IMR-90 (cell line): ENCODE results near the gene MLF2. TPM values are rescaled to one million over a fixed set of nuclear protein-coding genes. Genes with fewer than 3 reads are reported as not detected.

Experiments used
- ATAC-seq: fragments of 200-7000 bp; cut with Tn5 transposase; 2 replicates; pipeline ENCODE4 v1.9.1; 2020; ENCODE audit warnings: low read depth, mild to moderate bottlenecking, moderate library complexity
- BruUV-seq: library from RNA; stranded (reverse); fragments of 400-500 nt; replicated peaks from 2 replicates; lab custom pipeline; 2021; lab: Mats Ljungman, UMichigan
- CTCF ChIA-PET: fragments of 300-600 bp; formaldehyde crosslinking; extraction: SDS; loops from one replicate; lab custom pipeline; 2021; ENCODE audit warnings: antibody characterized with exemption; lab: Yijun Ruan, JAX
- POLR2A ChIA-PET: fragments of 300-600 bp; sonication (Branson Sonifier 250); formaldehyde crosslinking; loops from one replicate; lab custom pipeline; 2022; ENCODE audit warnings: antibody characterized with exemption; ENCODE audit not compliant: unreplicated experiment; lab: Charles Lee
- DNase-seq: peaks from one replicate; pipeline ENCODE4 v3.0.0; 2013
- H2AFZ ChIP-seq: replicated peaks from 2 replicates; pipeline ENCODE3; 2013; ENCODE audit warnings: low read length, mild to moderate bottlenecking; ENCODE audit not compliant: poor library complexity
- H2AK5ac ChIP-seq: 2 replicates; pipeline ENCODE4 v1.6.1; 2013; ENCODE audit warnings: low read depth, low read length, inconsistent platforms
- H2AK9ac ChIP-seq: replicated peaks from 2 replicates; pipeline ENCODE3; 2013; ENCODE audit warnings: mild to moderate bottlenecking, low read depth, low read length, moderate library complexity; ENCODE audit not compliant: poor library complexity
- H2BK120ac ChIP-seq: 2 replicates; pipeline ENCODE4 v1.6.1; 2013; ENCODE audit warnings: low read depth, low read length, inconsistent platforms
- H2BK15ac ChIP-seq: 3 replicates; pipeline ENCODE4 v1.6.1; 2013; ENCODE audit warnings: low read depth, low read length, inconsistent platforms
- H2BK20ac ChIP-seq: 2 replicates; pipeline ENCODE4 v1.6.1; 2013; ENCODE audit warnings: low read depth, mild to moderate bottlenecking, inconsistent platforms, low read length, moderate library complexity
- H2BK5ac ChIP-seq: 2 replicates; pipeline ENCODE4 v1.6.1; 2013; ENCODE audit warnings: mild to moderate bottlenecking, low read depth, low read length, inconsistent platforms; ENCODE audit not compliant: poor library complexity, severe bottlenecking
- H3K14ac ChIP-seq: replicated peaks from 2 replicates; pipeline ENCODE4 v1.6.1; 2013; ENCODE audit warnings: low read depth, low read length, inconsistent platforms
- H3K18ac ChIP-seq: 2 replicates; pipeline ENCODE4 v1.6.1; 2013; ENCODE audit warnings: low read depth, low read length, control low read depth
- H3K23ac ChIP-seq: 2 replicates; pipeline ENCODE4 v1.6.1; 2013; ENCODE audit warnings: low read depth, low read length, inconsistent platforms
- H3K27ac ChIP-seq: 2 replicates; pipeline ENCODE4 v1.5.1; 2013; ENCODE audit warnings: mild to moderate bottlenecking, control low read depth, low read length; ENCODE audit not compliant: insufficient read depth
- H3K27me3 ChIP-seq: 2 replicates; pipeline ENCODE4 v1.6.1; 2013; ENCODE audit warnings: low read length; ENCODE audit not compliant: control insufficient read depth, insufficient read depth
- H3K36me3 ChIP-seq: 2 replicates; pipeline ENCODE4 v1.6.1; 2013; ENCODE audit warnings: low read length, mixed read lengths; ENCODE audit not compliant: control insufficient read depth, insufficient read depth
- H3K4ac ChIP-seq: 2 replicates; pipeline ENCODE4 v1.6.1; 2013; ENCODE audit warnings: low read depth, low read length, inconsistent platforms
- H3K4me1 ChIP-seq: 2 replicates; pipeline ENCODE4 v1.6.1; 2013; ENCODE audit warnings: low read length, mixed read lengths; ENCODE audit not compliant: control insufficient read depth, insufficient read depth
- H3K4me2 ChIP-seq: 2 replicates; pipeline ENCODE4 v1.6.1; 2013; ENCODE audit warnings: low read depth, mild to moderate bottlenecking, control low read depth, low read length, moderate library complexity
- H3K4me3 ChIP-seq: 2 replicates; pipeline ENCODE4 v1.5.1; 2013; ENCODE audit warnings: low read depth, mild to moderate bottlenecking, control low read depth, low read length, moderate library complexity; ENCODE audit not compliant: insufficient read depth
- H3K56ac ChIP-seq: 2 replicates; pipeline ENCODE4 v1.6.1; 2013; ENCODE audit warnings: low read length, inconsistent platforms; ENCODE audit not compliant: insufficient read depth; ENCODE audit errors: extremely low read depth
- H3K79me1 ChIP-seq, 2 experiments: 2 replicates each; pipeline ENCODE4 v1.6.1; 2013; ENCODE audit warnings: low read length in 2 of 2, inconsistent platforms in 1 of 2, low read depth in 1 of 2
- H3K9ac ChIP-seq: 2 replicates; pipeline ENCODE4 v1.6.1; 2013; ENCODE audit warnings: low read depth, low read length, control low read depth
- H3K9me1 ChIP-seq: 2 replicates; pipeline ENCODE4 v1.6.1; 2013; ENCODE audit warnings: low read length, inconsistent platforms; ENCODE audit not compliant: insufficient read depth
- H3K9me3 ChIP-seq: 2 replicates; pipeline ENCODE4 v1.6.1; 2013; ENCODE audit warnings: low read length; ENCODE audit not compliant: control insufficient read depth, insufficient read depth
- H4K20me1 ChIP-seq: 2 replicates; pipeline ENCODE4 v1.6.1; 2013; ENCODE audit warnings: low read length, inconsistent platforms; ENCODE audit not compliant: insufficient read depth
- H4K5ac ChIP-seq: 2 replicates; pipeline ENCODE4 v1.6.1; 2013; ENCODE audit warnings: mild to moderate bottlenecking, low read depth, low read length, control low read depth
- H4K8ac ChIP-seq, 2 experiments: 2 replicates each; pipeline ENCODE4 v1.6.1; 2013; ENCODE audit warnings: low read depth in 2 of 2, low read length in 2 of 2, control low read depth in 1 of 2, inconsistent platforms in 1 of 2
- H4K91ac ChIP-seq: 2 replicates; pipeline ENCODE4 v1.6.1; 2013; ENCODE audit warnings: low read depth, low read length, inconsistent platforms; ENCODE audit not compliant: insufficient read depth
- BHLHE40 ChIP-seq: fragments of 150-350 bp; IDR thresholded peaks from 2 replicates; pipeline ENCODE4 v1.6.1; 2016; ENCODE audit warnings: mild to moderate bottlenecking, low read depth, low read length
- CEBPB ChIP-seq: IDR thresholded peaks from 2 replicates; pipeline ENCODE4 v1.6.1; 2012; ENCODE audit warnings: low read depth, low read length, improper control_type of control experiment
- CHD1 ChIP-seq: IDR thresholded peaks from 2 replicates; pipeline ENCODE4 v1.6.1; 2012; ENCODE audit warnings: low read depth, low read length, improper control_type of control experiment
- ELK1 ChIP-seq: fragments of 150-350 bp; IDR thresholded peaks from 2 replicates; pipeline ENCODE4 v1.6.1; 2016; ENCODE audit warnings: low read depth, mild to moderate bottlenecking, low read length, moderate library complexity, borderline replicate concordance
- FOS ChIP-seq: fragments of 150-350 bp; IDR thresholded peaks from 2 replicates; pipeline ENCODE4 v1.6.1; 2016; ENCODE audit warnings: low read depth, low read length
- MAFK ChIP-seq: IDR thresholded peaks from 2 replicates; pipeline ENCODE4 v1.6.1; 2012; ENCODE audit warnings: low read depth, low read length, improper control_type of control experiment
- MAZ ChIP-seq: IDR thresholded peaks from 2 replicates; pipeline ENCODE4 v1.6.1; 2012; ENCODE audit warnings: low read depth, mild to moderate bottlenecking, low read length, improper control_type of control experiment, moderate library complexity, borderline replicate concordance
- MXI1 ChIP-seq: IDR thresholded peaks from 2 replicates; pipeline ENCODE4 v1.6.1; 2012; ENCODE audit warnings: low read depth, mild to moderate bottlenecking, low read length, moderate library complexity, borderline replicate concordance
- NFE2L2 ChIP-seq: fragments of 150-350 bp; IDR thresholded peaks from 2 replicates; pipeline ENCODE4 v1.6.1; 2016; ENCODE audit warnings: low read depth, mild to moderate bottlenecking, low read length
- POLR2A ChIP-seq: IDR thresholded peaks from 2 replicates; pipeline ENCODE4 v1.6.1; 2012; ENCODE audit warnings: mild to moderate bottlenecking, low read depth, low read length
- RAD21 ChIP-seq: IDR thresholded peaks from 2 replicates; pipeline ENCODE4 v1.6.1; 2012; ENCODE audit warnings: low read length, improper control_type of control experiment
- RCOR1 ChIP-seq: IDR thresholded peaks from 2 replicates; pipeline ENCODE4 v1.6.1; 2012; ENCODE audit warnings: mild to moderate bottlenecking, low read length, improper control_type of control experiment; ENCODE audit not compliant: insufficient replicate concordance
- RFX5 ChIP-seq: IDR thresholded peaks from 2 replicates; pipeline ENCODE4 v1.8.0; 2012; ENCODE audit warnings: low read depth, mild to moderate bottlenecking, low read length, moderate library complexity
- SMC3 ChIP-seq: fragments of 150-350 bp; IDR thresholded peaks from 2 replicates; pipeline ENCODE4 v1.6.1; 2016; ENCODE audit warnings: low read depth, mild to moderate bottlenecking, antibody characterized with exemption, low read length, moderate library complexity
- WGBS, 2 experiments: methylation state at CpG; one replicate each; pipeline versions ENCODE4 v1.1.5 to v1.1.7; 2013; ENCODE audit warnings: missing lambda C conversion rate in 2 of 2; ENCODE audit not compliant: insufficient read length in 1 of 2; ENCODE audit errors: extremely low coverage in 2 of 2; 5-methylcytosine and 5-hydroxymethylcytosine counted together
- dilution Hi-C: fragments of 300-500 bp; cut with HindIII; formaldehyde crosslinking; loops from one replicate; pipeline ENCODE4 v1.14.3; 2018; ENCODE audit warnings: low sequenced_read_pairs; ENCODE audit not compliant: unreplicated experiment
- in situ Hi-C: fragments of 300-500 bp; cut with MboI; formaldehyde crosslinking; loops from 3 replicates; pipeline ENCODE4 v1.14.3; 2019; ENCODE audit warnings: low sequenced_read_pairs, inconsistent platforms, mixed read lengths
- intact Hi-C: fragments of 100-400 bp; cut with micrococcal nuclease; formaldehyde crosslinking; loops from 2 replicates; pipeline ENCODE4 v1.10.0; 2022
- polyA plus RNA-seq, 3 experiments: library from polyadenylated mRNA; depleted of rRNA; stranded (reverse); fragments of >200 nt; gene quantifications; 2 replicates each; pipeline ENCODE4 v1.2.3, GENCODE V29; 2012; ENCODE audit warnings: low replicate concordance in 1 of 3
- total RNA-seq: library from RNA; depleted of rRNA; stranded (reverse); fragments of >200 nt; gene quantifications from 2 replicates; pipeline ENCODE4 v1.2.3, GENCODE V29; 2012
- TF ChIP-seq, protein P1 (sequence below): conservative IDR thresholded peaks from 2 replicates; pipeline ENCODE4 v1.5.1; 2012; ENCODE audit warnings: mild to moderate bottlenecking, low read depth, low read length, improper control_type of control experiment
- TF ChIP-seq, protein P2 (sequence below): fragments of 150-350 bp; IDR thresholded peaks from 2 replicates; pipeline ENCODE4 v1.6.1; 2017; ENCODE audit warnings: mild to moderate bottlenecking, antibody characterized with exemption, low read length, low read depth

MLF2 gene
- total and polyA plus RNA-seq, 2 of the 4 experiments (the other 2 are of a cell fraction) = 236 to 403 TPM

- intact Hi-C loops = no loop called here
- Histone ChIP-seq H2AK5ac (no peak overlapping the region), H3K79me1 (peaks cover 10 to 11% of the 10 kb centered on the region in 2 experiments; a peak in 3 of 4 replicates), H3K9ac (no peak overlapping the region), H4K20me1 (no peaks in the 10 kb centered on the region), H3K56ac (no peak overlapping the region), H2AFZ (peak overlapping the region; percentile 34), H3K4me1 (peaks cover 4% of the 10 kb centered on the region), H3K27me3 (peaks cover 3% of the 10 kb centered on the region; the same call in 1 of the 2 replicates), H3K4me3 (no peak overlapping the region), H2BK15ac (no peak overlapping the region), H3K9me1 (no peaks in the 10 kb centered on the region), H4K8ac (no peak overlapping the region), H3K4me2 (no peak overlapping the region), H3K18ac (no peak overlapping the region), H2BK120ac (no peak overlapping the region), H3K27ac (no peak overlapping the region), H4K91ac (no peak overlapping the region), H2BK20ac (no peak overlapping the region), H3K23ac (no peak overlapping the region), H3K4ac (no peak overlapping the region), H2BK5ac (no peak overlapping the region), H2AK9ac (peak overlapping the region; percentile 1), H4K5ac (no peak overlapping the region), H3K14ac (no peak overlapping the region), H3K9me3 (no peaks in the 10 kb centered on the region), H3K36me3 (no peaks in the 10 kb centered on the region)
- peak; percentile 41 for DNase-seq
- CTCF ChIA-PET = no interaction called here
- TF ChIP-seq MXI1 (no peak), RAD21 (no peak), BHLHE40 (no peak), MAFK (no peak), NFE2L2 (no peak), CHD1 (no peak), SMC3 (no peak), ELK1 (no peak), CEBPB (no peak), RFX5 (no peak), FOS (no peak), POLR2A (no peak), MAZ (no peak), RCOR1 (no peak)
- TF ChIP-seq, protein P1, sequence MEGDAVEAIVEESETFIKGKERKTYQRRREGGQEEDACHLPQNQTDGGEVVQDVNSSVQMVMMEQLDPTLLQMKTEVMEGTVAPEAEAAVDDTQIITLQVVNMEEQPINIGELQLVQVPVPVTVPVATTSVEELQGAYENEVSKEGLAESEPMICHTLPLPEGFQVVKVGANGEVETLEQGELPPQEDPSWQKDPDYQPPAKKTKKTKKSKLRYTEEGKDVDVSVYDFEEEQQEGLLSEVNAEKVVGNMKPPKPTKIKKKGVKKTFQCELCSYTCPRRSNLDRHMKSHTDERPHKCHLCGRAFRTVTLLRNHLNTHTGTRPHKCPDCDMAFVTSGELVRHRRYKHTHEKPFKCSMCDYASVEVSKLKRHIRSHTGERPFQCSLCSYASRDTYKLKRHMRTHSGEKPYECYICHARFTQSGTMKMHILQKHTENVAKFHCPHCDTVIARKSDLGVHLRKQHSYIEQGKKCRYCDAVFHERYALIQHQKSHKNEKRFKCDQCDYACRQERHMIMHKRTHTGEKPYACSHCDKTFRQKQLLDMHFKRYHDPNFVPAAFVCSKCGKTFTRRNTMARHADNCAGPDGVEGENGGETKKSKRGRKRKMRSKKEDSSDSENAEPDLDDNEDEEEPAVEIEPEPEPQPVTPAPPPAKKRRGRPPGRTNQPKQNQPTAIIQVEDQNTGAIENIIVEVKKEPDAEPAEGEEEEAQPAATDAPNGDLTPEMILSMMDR = no peak
- TF ChIP-seq, protein P2, sequence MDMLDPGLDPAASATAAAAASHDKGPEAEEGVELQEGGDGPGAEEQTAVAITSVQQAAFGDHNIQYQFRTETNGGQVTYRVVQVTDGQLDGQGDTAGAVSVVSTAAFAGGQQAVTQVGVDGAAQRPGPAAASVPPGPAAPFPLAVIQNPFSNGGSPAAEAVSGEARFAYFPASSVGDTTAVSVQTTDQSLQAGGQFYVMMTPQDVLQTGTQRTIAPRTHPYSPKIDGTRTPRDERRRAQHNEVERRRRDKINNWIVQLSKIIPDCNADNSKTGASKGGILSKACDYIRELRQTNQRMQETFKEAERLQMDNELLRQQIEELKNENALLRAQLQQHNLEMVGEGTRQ = no peak
- in situ Hi-C loops = no loop called here
- no peak for ATAC-seq
- no CpG with 5 or more reads among the region's 10 CpGs for WGBS, 2 experiments
- dilution Hi-C loops = no loop called here
- no TSS peak for BruUV-seq
- POLR2A ChIA-PET = interaction anchor here (0.5 kb wide), 1 partner anchor 170 kb away, joined by 7 read pairs; the partner anchor contains the start of gene GAPDH
Measured at GRCh38 chr12:6703631-6704030, 49.3 kb downstream of the MLF2 start.
